CD1c-positive myeloid dendritic cell (primary cell): ENCODE measurements around the gene ARHGEF2.
A peak's percentile ranks its signal among the peaks of the same experiment; 100 is the strongest.

Source experiments
- DNase-seq: peaks from one replicate; pipeline ENCODE4 v3.0.0-alpha.2; 2016; ENCODE audit errors: extremely low spot score

ARHGEF2 gene

GRCh38 chr1:155978325-155978972, at the start of gene ARHGEF2:
Gene ARHGEF2, minus strand, starts transcription at chr1:155978547. Its CDS starts 120 bp downstream, at chr1:155978427.
- peak; percentile 87 for DNase-seq

- no peak for DNase-seq
Measured at GRCh38 chr1:156026588-156026987, 48.2 kb upstream of the ARHGEF2 start.

GRCh38 chr1:156025876-156026275, 47.5 kb upstream of the ARHGEF2 start:
- peak; percentile 37 for DNase-seq

GRCh38 chr1:156024801-156025200, 46.5 kb upstream of the ARHGEF2 start:
- no peak for DNase-seq

- no peak for DNase-seq
Measured at GRCh38 chr1:156021954-156022353, 43.6 kb upstream of the ARHGEF2 start.

GRCh38 chr1:156021093-156021428, 42.7 kb upstream of the ARHGEF2 start:
- no peak for DNase-seq

GRCh38 chr1:156020293-156021092, 42.1 kb upstream of the ARHGEF2 start, which contains the start of gene SSR2:
Gene SSR2, minus strand, starts transcription at chr1:156020951. Its CDS starts 784 bp downstream, at chr1:156020167.
- peak; percentile 94 for DNase-seq

GRCh38 chr1:156019946-156020292, 41.6 kb upstream of the ARHGEF2 start:
- no peak for DNase-seq

- no peak for DNase-seq
Measured at GRCh38 chr1:156014829-156015228, 36.5 kb upstream of the ARHGEF2 start.

GRCh38 chr1:156012051-156012817, 33.9 kb upstream of the ARHGEF2 start:
- DNase-seq = no peak

GRCh38 chr1:156009404-156009803, 31.1 kb upstream of the ARHGEF2 start:
- no peak for DNase-seq

GRCh38 chr1:156006666-156007376, 28.5 kb upstream of the ARHGEF2 start:
- DNase-seq = no peak

GRCh38 chr1:156004843-156005584, 26.7 kb upstream of the ARHGEF2 start:
- no peak for DNase-seq

GRCh38 chr1:156003923-156004188, 25.5 kb upstream of the ARHGEF2 start:
- DNase-seq = no peak

GRCh38 chr1:156002188-156002911, 24.0 kb upstream of the ARHGEF2 start:
- DNase-seq = no peak

- no peak for DNase-seq
Measured at GRCh38 chr1:156001662-156002171, 23.4 kb upstream of the ARHGEF2 start.

GRCh38 chr1:156001021-156001661, 22.8 kb upstream of the ARHGEF2 start:
- no peak for DNase-seq

- DNase-seq = no peak
Measured at GRCh38 chr1:155999964-156000363, 21.6 kb upstream of the ARHGEF2 start.

GRCh38 chr1:155996166-155996565, 17.8 kb upstream of the ARHGEF2 start:
- DNase-seq = no peak

- DNase-seq = no peak
Measured at GRCh38 chr1:155993595-155993994, 15.2 kb upstream of the ARHGEF2 start.
